GM18526 (cell line): Measurements from ENCODE around the gene EML4.

Experiments
- POLR2A ChIP-seq: IDR thresholded peaks from 3 replicates; pipeline ENCODE4 v1.6.1; 2011; ENCODE audit not compliant: insufficient read length; ENCODE audit errors: extremely low read depth

EML4 gene

GRCh38 chr2:42133771-42134195 lies 35.4 kb upstream of the EML4 start:
- TF ChIP-seq POLR2A: no peak

GRCh38 chr2:42135381-42136312 lies 33.5 kb upstream of the EML4 start:
- TF ChIP-seq POLR2A: no peak

- TF ChIP-seq POLR2A: no peak
Observed at GRCh38 chr2:42136782-42137124, 32.4 kb upstream of the EML4 start.

GRCh38 chr2:42137125-42137841 lies 31.9 kb upstream of the EML4 start:
- TF ChIP-seq POLR2A: no peak

- no peak for TF ChIP-seq POLR2A
Observed at GRCh38 chr2:42138163-42139015, 30.8 kb upstream of the EML4 start.

- no peak for TF ChIP-seq POLR2A
Observed at GRCh38 chr2:42139101-42139500, 30.1 kb upstream of the EML4 start.

- TF ChIP-seq POLR2A: no peak
Observed at GRCh38 chr2:42140496-42140895, 28.7 kb upstream of the EML4 start.

- no peak for TF ChIP-seq POLR2A
Observed at GRCh38 chr2:42141687-42142546, 27.2 kb upstream of the EML4 start.

- TF ChIP-seq POLR2A: no peak
Observed at GRCh38 chr2:42142547-42143184, 26.5 kb upstream of the EML4 start.

GRCh38 chr2:42147641-42148274 lies 21.4 kb upstream of the EML4 start:
- TF ChIP-seq POLR2A: no peak

GRCh38 chr2:42150159-42150558 lies 19.0 kb upstream of the EML4 start:
- no peak for TF ChIP-seq POLR2A

- TF ChIP-seq POLR2A: no peak
Observed at GRCh38 chr2:42153944-42154581, 15.1 kb upstream of the EML4 start.

GRCh38 chr2:42156721-42157120 lies 12.4 kb upstream of the EML4 start:
- TF ChIP-seq POLR2A: no peak
